GM12878 (cell line): Measurements from ENCODE around the gene MALSU1. TPM values are rescaled to one million over a fixed set of nuclear protein-coding genes. Genes with fewer than 3 reads are reported as not detected.

Experiments
- ATAC-seq: fragments of 200-7000 bp; cut with Tn5 transposase; 3 replicates; pipeline ENCODE4 v1.9.1; 2020; ENCODE audit warnings: mild to moderate bottlenecking, moderate library complexity
- BruUV-seq: library from RNA; stranded (reverse); fragments of 400-500 nt; replicated peaks from 2 replicates; lab custom pipeline; 2021; lab: Mats Ljungman, UMichigan
- CTCF ChIA-PET: fragments of 300-600 bp; sonication (Branson Sonifier 250); formaldehyde crosslinking; extraction: SDS; loops from one replicate; lab custom pipeline; 2021; ENCODE audit warnings: inconsistent platforms; lab: Yijun Ruan, JAX
- POLR2A ChIA-PET: fragments of 350-600 bp; formaldehyde crosslinking; extraction: SDS; loops from one replicate; lab custom pipeline; 2021; ENCODE audit warnings: inconsistent platforms; lab: Charles Lee
- RAD21 ChIA-PET: fragments of 300-600 bp; sonication (Branson Sonifier 250); formaldehyde crosslinking; loops from one replicate; lab custom pipeline; 2023; ENCODE audit warnings: antibody characterized with exemption; ENCODE audit not compliant: unreplicated experiment; lab: Charles Lee
- SMC1A ChIA-PET: fragments of 300-600 bp; sonication (Branson Sonifier 250); formaldehyde crosslinking; loops from one replicate; lab custom pipeline; 2023; ENCODE audit not compliant: unreplicated experiment, uncharacterized antibody; lab: Charles Lee
- DNase-seq: peaks from one replicate; pipeline ENCODE4 v3.0.0-alpha.2; 2011; ENCODE audit warnings: low read depth, low spot score
- FAIRE-seq: peaks from 3 replicates; lab custom pipeline; 2011; peaks lifted over from hg19 to GRCh38; lab: Jason Lieb, UNC
- H2AFZ ChIP-seq: 2 replicates; pipeline ENCODE4 v1.6.0; 2011; ENCODE audit warnings: low read depth, low read length, control low read depth; ENCODE audit not compliant: control insufficient read depth
- H3K27ac ChIP-seq: 2 replicates; pipeline ENCODE4 v1.5.1; 2011; ENCODE audit warnings: control low read depth; ENCODE audit not compliant: control insufficient read depth, insufficient read depth
- H3K27me3 ChIP-seq, 2 experiments: replicated peaks in 1 of 2; 2 replicates each; pipeline versions ENCODE4 v1.6.0 to v1.6.1; 2011; ENCODE audit warnings: low read length in 1 of 2; ENCODE audit not compliant: control insufficient read depth in 2 of 2, insufficient read depth in 2 of 2
- H3K36me3 ChIP-seq, 2 experiments: 2 replicates each; pipeline ENCODE4 v1.5.1; 2011; ENCODE audit warnings: low read length in 1 of 2; ENCODE audit not compliant: control insufficient read depth in 2 of 2, insufficient read depth in 2 of 2
- H3K4me1 ChIP-seq: 2 replicates; pipeline ENCODE4 v1.6.1; 2011; ENCODE audit warnings: mild to moderate bottlenecking, low read length, moderate library complexity, mixed read lengths; ENCODE audit not compliant: control insufficient read depth, insufficient read depth
- H3K4me2 ChIP-seq: 2 replicates; pipeline ENCODE4 v1.6.0; 2011; ENCODE audit warnings: control low read depth; ENCODE audit not compliant: control insufficient read depth, insufficient read depth
- H3K4me3 ChIP-seq: fragments of 200-600 bp; sonication (generic); 2 replicates; pipeline ENCODE4 v1.5.1; 2016
- H3K79me2 ChIP-seq: 2 replicates; pipeline ENCODE4 v1.6.0; 2011; ENCODE audit warnings: low read length; ENCODE audit not compliant: control insufficient read depth, insufficient read depth
- H3K9ac ChIP-seq: 2 replicates; pipeline ENCODE4 v1.8.0; 2011; ENCODE audit warnings: low read length, control low read depth, mixed read lengths; ENCODE audit not compliant: control insufficient read depth, insufficient read depth
- H3K9me3 ChIP-seq: replicated peaks from 3 replicates; pipeline ENCODE4 v1.5.1; 2011; ENCODE audit warnings: mild to moderate bottlenecking, low read length; ENCODE audit not compliant: control insufficient read depth, insufficient read depth
- H4K20me1 ChIP-seq: 2 replicates; pipeline ENCODE4 v1.6.0; 2011; ENCODE audit not compliant: control insufficient read depth, insufficient read depth
- CREB1 ChIP-seq: IDR thresholded peaks from 2 replicates; pipeline ENCODE4 v1.6.1; 2012; ENCODE audit warnings: low read depth, mild to moderate bottlenecking, inconsistent platforms
- CREM ChIP-seq: IDR thresholded peaks from 2 replicates; pipeline ENCODE4 v1.6.1; 2014; ENCODE audit warnings: antibody characterized with exemption, low read depth
- MYB ChIP-seq: fragments of 150-350 bp; IDR thresholded peaks from 2 replicates; pipeline ENCODE4 v1.6.1; 2014; ENCODE audit warnings: mild to moderate bottlenecking, low read depth, low read length, borderline replicate concordance
- SUZ12 ChIP-seq: fragments of 200-600 bp; sonication (generic); IDR thresholded peaks from one replicate; pipeline ENCODE4 v1.6.1; 2018; ENCODE audit warnings: antibody characterized with exemption, mild to moderate bottlenecking; ENCODE audit not compliant: unreplicated experiment
- WGBS: methylation state at CpG from one replicate; pipeline ENCODE4 v1.1.6; 2016; ENCODE audit warnings: low lambda C conversion rate; ENCODE audit not compliant: insufficient replicate concordance, insufficient coverage; ENCODE audit errors: missing lambda C conversion rate; 5-methylcytosine and 5-hydroxymethylcytosine counted together
- in situ Hi-C: fragments of 300-500 bp; cut with MboI; formaldehyde crosslinking; loops from 9 replicates; pipeline ENCODE4 v1.14.3; 2018; ENCODE audit warnings: mixed read lengths
- intact Hi-C: fragments of 100-400 bp; cut with micrococcal nuclease; formaldehyde crosslinking; loops from one replicate; pipeline ENCODE4 v1.14.2; 2022; ENCODE audit not compliant: unreplicated experiment
- polyA plus RNA-seq, 11 experiments: library from polyadenylated mRNA; depleted of rRNA in 4 of 11; unstranded in 6 of 11; stranded (reverse) in 5 of 11; fragments of >200 nt; fragmentation: Nextera tagmentation in 4 of 11; fragmentation: Illumina TruSeq in 1 of 11; extraction: Ambion mirVana in 4 of 11; extraction: Trizol in 1 of 11; gene quantifications; 1 replicate in 1 of 11; 2 replicates in 10 of 11; pipeline versions ENCODE4 v1.2.1 to v1.2.3, GENCODE V29; 2011 to 2016; ENCODE audit warnings: inconsistent platforms in 2 of 11, missing spikeins in 2 of 11, low read depth in 1 of 11
- total RNA-seq, 4 experiments: library from RNA; depleted of rRNA in 3 of 4; stranded (reverse); fragments of >200 nt in 3 of 4; fragmentation: Illumina TruSeq in 1 of 4; extraction: Trizol in 1 of 4; gene quantifications; 2 replicates each; pipeline versions ENCODE4 v1.2.1 to v1.2.3, GENCODE V29; 2013 to 2021
- TF ChIP-seq, protein P1 (sequence below): fragments of 450-650 bp; formaldehyde crosslinking; IDR thresholded peaks from 2 replicates; pipeline ENCODE4 v1.4.0; 2020; ENCODE audit warnings: mild to moderate bottlenecking, moderate library complexity

MALSU1 gene
- total and polyA plus RNA-seq, 10 of the 15 experiments (the other 5 are each of a cell fraction or from before 2014, with no cell fraction given): 8.5 to 159 (median 73.7) TPM

DNA sequence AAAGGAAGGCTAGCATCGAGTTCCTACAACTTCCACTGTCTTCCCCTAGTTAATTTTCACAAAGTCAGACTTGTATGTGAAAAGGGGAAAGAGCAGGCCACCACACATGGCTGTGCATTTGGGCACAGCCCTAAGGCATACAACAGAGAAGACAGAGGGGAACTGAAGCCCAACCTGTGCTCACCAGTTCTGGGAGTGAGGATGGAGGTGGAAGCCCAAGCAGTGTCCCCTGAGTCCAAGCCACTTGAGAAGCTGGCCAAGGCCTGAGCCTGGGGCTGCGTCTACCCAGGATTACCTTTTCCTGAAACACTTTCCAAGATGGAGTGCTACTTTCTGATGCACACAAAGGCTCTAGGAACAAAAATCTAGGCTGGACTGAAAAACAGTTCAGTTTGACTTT is 32.2 kb upstream of the MALSU1 start:
- Histone ChIP-seq H3K27me3 (no peaks in the 10 kb centered on the region), H4K20me1 (no peaks in the 10 kb centered on the region), H3K4me1 (peaks cover 11% of the 10 kb centered on the region), H3K9me3 (no peaks in the 10 kb centered on the region), H3K27ac (no peak overlapping the region), H3K4me3 (no peak overlapping the region), H3K79me2 (no peaks in the 10 kb centered on the region), H3K9ac (no peak overlapping the region), H3K36me3 (no peaks in the 10 kb centered on the region), H3K4me2 (no peak overlapping the region), H2AFZ (no peak overlapping the region)
- in situ Hi-C loops (no loop called here), intact Hi-C loops (no loop called here)
- 63% methylated on average over 2 of the region's 2 CpGs for WGBS
- ChIA-PET SMC1A (interaction anchor here (1.3 to 4.8 kb wide), 3 partner anchors 26 to 279 kb away, joined by 4 to 18 read pairs (median 4); no protein-coding TSS in a partner anchor), CTCF (interaction anchor here (1.1 to 1.8 kb wide), 3 partner anchors 9 to 22 kb away, joined by 3 to 5 read pairs (median 5); no protein-coding TSS in a partner anchor), POLR2A (interaction anchor here (0.5 to 0.6 kb wide), 2 partner anchors 18 to 590 kb away, joined by 3 to 5 read pairs; no protein-coding TSS in a partner anchor), RAD21 (no interaction called here)
- FAIRE-seq: no peak
- no peak for ATAC-seq
- no peak for DNase-seq
- no peak for TF ChIP-seq CREM
- TF ChIP-seq CREB1: no peak
- no peak for TF ChIP-seq MYB
- TF ChIP-seq SUZ12: no peak
- TF ChIP-seq, protein P1, sequence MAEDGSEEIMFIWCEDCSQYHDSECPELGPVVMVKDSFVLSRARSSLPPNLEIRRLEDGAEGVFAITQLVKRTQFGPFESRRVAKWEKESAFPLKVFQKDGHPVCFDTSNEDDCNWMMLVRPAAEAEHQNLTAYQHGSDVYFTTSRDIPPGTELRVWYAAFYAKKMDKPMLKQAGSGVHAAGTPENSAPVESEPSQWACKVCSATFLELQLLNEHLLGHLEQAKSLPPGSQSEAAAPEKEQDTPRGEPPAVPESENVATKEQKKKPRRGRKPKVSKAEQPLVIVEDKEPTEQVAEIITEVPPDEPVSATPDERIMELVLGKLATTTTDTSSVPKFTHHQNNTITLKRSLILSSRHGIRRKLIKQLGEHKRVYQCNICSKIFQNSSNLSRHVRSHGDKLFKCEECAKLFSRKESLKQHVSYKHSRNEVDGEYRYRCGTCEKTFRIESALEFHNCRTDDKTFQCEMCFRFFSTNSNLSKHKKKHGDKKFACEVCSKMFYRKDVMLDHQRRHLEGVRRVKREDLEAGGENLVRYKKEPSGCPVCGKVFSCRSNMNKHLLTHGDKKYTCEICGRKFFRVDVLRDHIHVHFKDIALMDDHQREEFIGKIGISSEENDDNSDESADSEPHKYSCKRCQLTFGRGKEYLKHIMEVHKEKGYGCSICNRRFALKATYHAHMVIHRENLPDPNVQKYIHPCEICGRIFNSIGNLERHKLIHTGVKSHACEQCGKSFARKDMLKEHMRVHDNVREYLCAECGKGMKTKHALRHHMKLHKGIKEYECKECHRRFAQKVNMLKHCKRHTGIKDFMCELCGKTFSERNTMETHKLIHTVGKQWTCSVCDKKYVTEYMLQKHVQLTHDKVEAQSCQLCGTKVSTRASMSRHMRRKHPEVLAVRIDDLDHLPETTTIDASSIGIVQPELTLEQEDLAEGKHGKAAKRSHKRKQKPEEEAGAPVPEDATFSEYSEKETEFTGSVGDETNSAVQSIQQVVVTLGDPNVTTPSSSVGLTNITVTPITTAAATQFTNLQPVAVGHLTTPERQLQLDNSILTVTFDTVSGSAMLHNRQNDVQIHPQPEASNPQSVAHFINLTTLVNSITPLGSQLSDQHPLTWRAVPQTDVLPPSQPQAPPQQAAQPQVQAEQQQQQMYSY (CRISPR knock-in tag): no peak
- BruUV-seq: no TSS peak
